Brain microvascular endothelial cell (primary cell): ENCODE results near the gene GABRB1.

ENCODE experiments used
- DNase-seq: peaks from one replicate; pipeline ENCODE4 v3.0.0-alpha.2; 2020
- H3K27ac ChIP-seq: fragments of 250-450 bp; sonication (Bioruptor Pico); 2 replicates; pipeline ENCODE4 v1.5.1; 2020; ENCODE audit warnings: mild to moderate bottlenecking, moderate library complexity
- H3K27me3 ChIP-seq: fragments of 250-450 bp; sonication (Bioruptor Pico); replicated peaks from 2 replicates; pipeline ENCODE4 v1.5.1; 2020; ENCODE audit warnings: mild to moderate bottlenecking
- H3K36me3 ChIP-seq: fragments of 250-450 bp; sonication (Bioruptor Pico); replicated peaks from 2 replicates; pipeline ENCODE4 v1.5.1; 2020; ENCODE audit warnings: mild to moderate bottlenecking
- H3K4me3 ChIP-seq: 2 replicates; pipeline ENCODE4 v1.5.1; 2011; ENCODE audit warnings: low read depth, mild to moderate bottlenecking, control low read depth, low read length, moderate library complexity
- in situ Hi-C: cut with HindIII; loops from 2 replicates; pipeline ENCODE4 v1.10.0; 2017; ENCODE audit warnings: low sequenced_read_pairs, low pct_ligation_motif_present
- TF ChIP-seq, protein P1 (sequence below): IDR thresholded peaks from 2 replicates; pipeline ENCODE4 v1.5.1; 2011; ENCODE audit warnings: low read depth, mild to moderate bottlenecking, moderate library complexity, low read length, control low read depth, inconsistent platforms; ENCODE audit errors: missing control alignments

Gene GABRB1

DNA sequence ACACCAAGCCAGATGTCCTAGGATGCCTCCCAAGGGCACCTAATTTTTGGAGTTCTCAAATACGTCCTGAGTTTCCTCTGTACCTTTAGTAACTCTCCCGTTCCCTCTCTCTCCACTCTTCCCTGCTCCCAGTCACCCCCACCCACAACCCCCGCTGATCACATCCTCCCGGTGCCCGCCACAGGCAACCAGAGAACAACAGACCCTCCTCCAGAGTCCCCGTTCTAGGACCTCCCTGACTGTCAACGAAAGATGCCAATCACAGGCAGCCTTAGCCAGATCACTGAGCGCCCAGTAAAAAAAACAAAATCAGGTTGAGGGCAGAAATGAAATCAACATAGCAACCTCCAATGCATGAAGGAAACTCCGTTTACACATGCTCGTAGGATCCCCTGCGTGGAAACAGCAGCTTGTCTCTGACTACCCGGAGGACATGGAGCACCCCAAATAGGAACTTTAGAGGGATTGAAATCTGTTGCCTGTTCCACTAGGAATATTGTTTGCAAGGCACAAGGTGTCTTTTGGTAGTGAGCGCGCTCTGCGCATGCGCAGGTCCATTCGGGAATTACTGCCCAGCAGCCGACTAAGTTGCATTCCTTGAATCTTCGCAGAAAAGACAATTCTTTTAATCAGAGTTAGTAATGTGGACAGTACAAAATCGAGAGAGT is at the start of gene GABRB1:
GABRB1 (plus strand) TSS at position 557 of the 668 bp plus-strand sequence.
- peak; percentile 70 for DNase-seq
- TF ChIP-seq, protein P1, sequence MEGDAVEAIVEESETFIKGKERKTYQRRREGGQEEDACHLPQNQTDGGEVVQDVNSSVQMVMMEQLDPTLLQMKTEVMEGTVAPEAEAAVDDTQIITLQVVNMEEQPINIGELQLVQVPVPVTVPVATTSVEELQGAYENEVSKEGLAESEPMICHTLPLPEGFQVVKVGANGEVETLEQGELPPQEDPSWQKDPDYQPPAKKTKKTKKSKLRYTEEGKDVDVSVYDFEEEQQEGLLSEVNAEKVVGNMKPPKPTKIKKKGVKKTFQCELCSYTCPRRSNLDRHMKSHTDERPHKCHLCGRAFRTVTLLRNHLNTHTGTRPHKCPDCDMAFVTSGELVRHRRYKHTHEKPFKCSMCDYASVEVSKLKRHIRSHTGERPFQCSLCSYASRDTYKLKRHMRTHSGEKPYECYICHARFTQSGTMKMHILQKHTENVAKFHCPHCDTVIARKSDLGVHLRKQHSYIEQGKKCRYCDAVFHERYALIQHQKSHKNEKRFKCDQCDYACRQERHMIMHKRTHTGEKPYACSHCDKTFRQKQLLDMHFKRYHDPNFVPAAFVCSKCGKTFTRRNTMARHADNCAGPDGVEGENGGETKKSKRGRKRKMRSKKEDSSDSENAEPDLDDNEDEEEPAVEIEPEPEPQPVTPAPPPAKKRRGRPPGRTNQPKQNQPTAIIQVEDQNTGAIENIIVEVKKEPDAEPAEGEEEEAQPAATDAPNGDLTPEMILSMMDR = no peak
- Histone ChIP-seq H3K27ac (no peak within 1 kb of the TSS), H3K4me3 (peak within 1 kb of the TSS; percentile 71), H3K36me3 (no peaks in the 10 kb centered on the region), H3K27me3 (no peaks in the 10 kb centered on the region)
- in situ Hi-C loops = no loop called here

DNA sequence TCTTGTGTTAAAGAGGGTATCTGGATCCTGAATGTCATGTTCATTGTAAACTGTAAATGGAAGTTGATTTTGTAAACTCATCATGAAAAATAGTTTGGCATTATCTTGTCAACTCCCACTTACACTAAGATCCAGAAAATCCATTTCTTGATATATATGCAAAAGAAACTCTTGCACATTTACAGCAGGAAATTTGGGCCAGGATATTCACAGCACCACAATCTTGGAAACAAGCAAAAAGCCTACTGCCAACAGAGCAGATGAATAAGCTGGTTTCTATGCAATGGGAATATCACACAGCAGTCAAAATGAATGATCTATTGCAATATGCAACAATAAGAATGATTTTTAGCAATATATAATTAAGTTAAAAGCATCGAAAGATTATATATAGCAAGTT is 46.6 kb upstream of the GABRB1 start:
- Histone ChIP-seq H3K27me3 (no peaks in the 10 kb centered on the region), H3K27ac (no peak overlapping the region), H3K36me3 (no peaks in the 10 kb centered on the region), H3K4me3 (no peak overlapping the region)
- in situ Hi-C loops = no loop called here
- DNase-seq = no peak
- TF ChIP-seq, protein P1 = no peak

DNA sequence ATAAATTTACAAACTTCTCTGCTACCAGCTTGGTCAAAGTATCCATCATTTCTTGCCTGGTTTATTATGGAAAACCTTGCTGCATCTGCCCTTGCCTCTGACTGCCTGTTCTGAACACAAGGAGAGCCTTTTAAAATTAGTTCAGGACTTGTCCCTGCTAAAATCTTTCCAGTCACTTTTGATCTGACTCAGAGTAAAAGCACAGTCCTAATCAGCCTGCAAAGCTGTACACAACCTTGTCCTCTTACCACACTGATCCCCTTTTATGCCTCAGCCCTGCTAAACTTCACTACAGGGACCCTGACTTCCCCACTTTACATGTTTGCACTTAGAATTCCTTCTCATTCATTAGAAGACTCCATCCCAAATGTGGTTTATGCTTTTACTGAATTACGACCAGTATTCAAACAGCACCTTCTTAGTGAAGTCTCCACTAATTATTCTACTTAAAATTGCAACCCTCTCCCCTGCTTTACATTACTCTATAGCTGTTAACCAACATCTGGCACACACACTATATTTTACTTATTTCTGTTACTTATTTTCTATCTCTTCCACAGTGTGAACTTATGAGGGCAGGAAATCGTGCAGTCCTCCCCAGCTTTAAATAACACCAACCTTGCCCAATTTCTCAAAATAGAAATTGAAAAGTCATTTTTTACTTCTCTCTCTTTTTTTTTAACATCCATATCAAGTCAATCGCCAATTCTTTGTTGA is 44.3 kb upstream of the GABRB1 start:
- TF ChIP-seq, protein P1 = no peak
- in situ Hi-C loops = no loop called here
- Histone ChIP-seq H3K27me3 (peaks cover 4% of the 10 kb centered on the region), H3K36me3 (no peaks in the 10 kb centered on the region), H3K4me3 (no peak overlapping the region), H3K27ac (no peak overlapping the region)
- no peak for DNase-seq

DNA sequence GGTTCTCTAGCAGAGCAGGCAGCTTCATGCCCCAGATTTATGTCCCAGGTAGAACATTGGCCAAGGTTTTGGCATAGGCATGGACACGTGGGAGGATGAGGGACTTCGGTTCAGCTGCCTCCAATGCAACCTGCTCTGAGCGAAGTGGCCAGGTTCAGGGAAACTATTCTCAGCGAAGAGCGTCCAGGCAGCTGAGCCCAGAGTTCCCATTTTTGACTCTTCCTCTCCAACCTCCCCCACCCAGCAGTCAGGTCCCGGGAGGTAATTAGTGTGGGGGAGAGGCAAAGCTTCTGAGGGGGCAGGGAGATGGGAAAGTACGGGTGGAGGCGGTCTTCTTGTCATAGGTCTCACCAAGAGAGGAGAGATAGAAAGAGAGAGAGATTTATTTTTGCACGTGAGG is 39.0 kb upstream of the GABRB1 start:
- no peaks in the 10 kb centered on the region for H3K36me3 ChIP-seq
- TF ChIP-seq, protein P1 = no peak
- H3K27ac ChIP-seq = no peak overlapping the region
- H3K27me3 ChIP-seq = peaks cover 17% of the 10 kb centered on the region
- no peak for DNase-seq
- in situ Hi-C loops = no loop called here
- no peak overlapping the region for H3K4me3 ChIP-seq

DNA sequence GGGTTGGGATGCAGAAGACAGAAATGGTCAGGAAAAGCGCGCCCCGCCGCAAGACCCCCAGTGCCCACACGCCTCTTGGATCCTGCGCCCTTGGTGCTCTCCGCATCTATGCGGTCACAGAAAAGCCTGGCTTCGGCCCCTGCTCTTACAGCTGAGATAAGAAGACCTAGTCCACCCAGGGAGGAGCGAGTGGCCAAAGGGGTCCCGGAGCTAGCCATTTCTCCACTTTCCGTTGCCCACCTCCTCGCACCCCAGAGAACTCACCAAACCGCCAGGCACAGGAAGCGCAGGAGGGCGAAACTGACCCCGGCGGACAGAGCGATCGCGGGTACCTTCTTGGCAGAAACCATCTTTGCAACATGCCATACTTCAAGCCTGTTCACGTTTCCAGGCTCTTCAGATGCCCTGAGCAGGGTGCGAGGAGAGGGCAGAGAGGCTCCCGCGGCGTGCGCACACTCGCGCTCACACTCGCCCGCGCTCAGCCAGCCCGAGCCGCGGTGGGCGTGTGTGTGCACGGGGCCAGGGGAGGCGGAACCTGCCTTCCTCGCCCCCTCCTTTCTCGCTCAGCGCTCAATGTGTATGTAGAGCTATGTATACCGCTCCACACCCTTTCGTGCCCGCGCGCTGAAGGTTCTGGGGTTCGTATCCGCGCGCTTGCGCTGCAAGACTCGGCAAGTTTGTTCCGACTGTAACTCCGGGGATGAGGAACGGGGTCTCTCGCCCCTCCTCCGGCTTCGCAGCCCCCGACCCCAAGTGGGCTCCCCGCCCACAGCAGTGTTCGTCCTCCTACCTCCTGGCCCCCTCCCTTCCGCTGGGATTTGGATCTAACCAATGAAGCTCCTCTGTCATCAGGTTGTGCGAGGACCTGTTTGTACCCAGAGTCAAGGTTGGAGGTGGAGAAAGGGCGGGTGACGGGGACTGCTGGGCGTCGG is 38.0 kb upstream of the GABRB1 start, which contains the start of gene GABRA4:
GABRA4 (minus strand) TSS at position 507 of the 932 bp plus-strand sequence; CDS start at position 350, 157 bp downstream.
- H3K36me3 ChIP-seq = no peaks in the 10 kb centered on the region
- in situ Hi-C loops = no loop called here
- H3K4me3 ChIP-seq = peak within 1 kb of the TSS; percentile 60
- H3K27ac ChIP-seq = no peak within 1 kb of the TSS
- TF ChIP-seq, protein P1 = no peak
- peaks cover 17% of the 10 kb centered on the region for H3K27me3 ChIP-seq
- DNase-seq = no peak
